Type B pancreatic cell (in vitro differentiated cells): ENCODE data around the gene TIMM17B. TPM values are rescaled to one million over a fixed set of nuclear protein-coding genes. Genes with fewer than 3 reads are reported as not detected.

Experiments used
- DNase-seq: peaks from one replicate; pipeline ENCODE4 v3.0.0; 2021; ENCODE audit warnings: mixed read lengths; ENCODE audit not compliant: unreplicated experiment; ENCODE audit errors: extremely low spot score
- H3K27ac Mint-ChIP-seq: 2 replicates; pipeline ENCODE4 v1.8.0; 2021; ENCODE audit warnings: mild to moderate bottlenecking, mixed read lengths
- H3K27me3 Mint-ChIP-seq: 2 replicates; pipeline ENCODE4 v1.8.0; 2021; ENCODE audit warnings: mixed read lengths
- H3K36me3 Mint-ChIP-seq: 2 replicates; pipeline ENCODE4 v1.8.0; 2021; ENCODE audit warnings: mixed read lengths
- H3K4me1 Mint-ChIP-seq: one replicate; pipeline ENCODE4 v1.8.0; 2021; ENCODE audit warnings: mixed read lengths; ENCODE audit not compliant: unreplicated experiment
- H3K4me3 Mint-ChIP-seq: 2 replicates; pipeline ENCODE4 v1.8.0; 2021; ENCODE audit warnings: mild to moderate bottlenecking, mixed read lengths
- H3K9me3 Mint-ChIP-seq: 2 replicates; pipeline ENCODE4 v1.8.0; 2021; ENCODE audit warnings: mixed read lengths
- CTCF ChIP-seq: fragments of 200-600 bp; sonication (generic); conservative IDR thresholded peaks from 2 replicates; pipeline ENCODE4 v1.5.0; 2021; ENCODE audit warnings: antibody characterized with exemption, mild to moderate bottlenecking
- total RNA-seq: library from RNA; stranded (reverse); gene quantifications from 2 replicates; pipeline ENCODE4 v1.2.1, GENCODE V29; 2021; ENCODE audit warnings: low replicate concordance

TIMM17B gene
- total RNA-seq, 1 donor from 2014 or later = 77.4 TPM

GRCh38 chrX:48902776-48903175 lies 5.2 kb upstream of the TIMM17B start:
- no peaks in the 10 kb centered on the region for H3K27me3 Mint-ChIP-seq
- no peak for DNase-seq
- TF ChIP-seq CTCF = no peak
- H3K27ac Mint-ChIP-seq = no peak overlapping the region
- no peaks in the 10 kb centered on the region for H3K9me3 Mint-ChIP-seq
- H3K36me3 Mint-ChIP-seq = no peaks in the 10 kb centered on the region
- H3K4me3 Mint-ChIP-seq = no peak overlapping the region
- no peaks in the 10 kb centered on the region for H3K4me1 Mint-ChIP-seq

GRCh38 chrX:48902135-48902534 lies 4.6 kb upstream of the TIMM17B start:
- Mint-ChIP-seq H3K4me1 (no peaks in the 10 kb centered on the region), H3K4me3 (no peak overlapping the region), H3K9me3 (no peaks in the 10 kb centered on the region), H3K27ac (no peak overlapping the region), H3K27me3 (no peaks in the 10 kb centered on the region), H3K36me3 (no peaks in the 10 kb centered on the region)
- DNase-seq = no peak
- no peak for TF ChIP-seq CTCF

GRCh38 chrX:48901069-48901468 lies 3.5 kb upstream of the TIMM17B start:
- Mint-ChIP-seq H3K36me3 (no peaks in the 10 kb centered on the region), H3K4me1 (no peaks in the 10 kb centered on the region)

GRCh38 chrX:48899078-48899410 lies 1.5 kb upstream of the TIMM17B start:
- H3K27me3 Mint-ChIP-seq = no peaks in the 10 kb centered on the region

More at GRCh38 chrX:48901069-48901468, 3.5 kb upstream of the TIMM17B start:
- no peak for DNase-seq
- H3K27me3 Mint-ChIP-seq = no peaks in the 10 kb centered on the region
- H3K4me3 Mint-ChIP-seq = no peak overlapping the region
- H3K27ac Mint-ChIP-seq = no peak overlapping the region
- TF ChIP-seq CTCF = no peak
- H3K9me3 Mint-ChIP-seq = no peaks in the 10 kb centered on the region

GRCh38 chrX:48897157-48897624 lies 377 bp downstream of the TIMM17B start:
- peak overlapping the region; percentile 92 for H3K4me3 Mint-ChIP-seq

More at GRCh38 chrX:48899078-48899410, 1.5 kb upstream of the TIMM17B start:
- peaks cover 4% of the 10 kb centered on the region for H3K36me3 Mint-ChIP-seq
- H3K27ac Mint-ChIP-seq = no peak overlapping the region
- no peak for DNase-seq
- H3K4me3 Mint-ChIP-seq = no peak overlapping the region
- no peaks in the 10 kb centered on the region for H3K4me1 Mint-ChIP-seq
- no peak for TF ChIP-seq CTCF
- no peaks in the 10 kb centered on the region for H3K9me3 Mint-ChIP-seq

More at GRCh38 chrX:48897157-48897624, 377 bp downstream of the TIMM17B start:
- DNase-seq = peak; percentile 77
- H3K36me3 Mint-ChIP-seq = peaks cover 4% of the 10 kb centered on the region
- no peaks in the 10 kb centered on the region for H3K27me3 Mint-ChIP-seq
- no peaks in the 10 kb centered on the region for H3K9me3 Mint-ChIP-seq
- H3K27ac Mint-ChIP-seq = peak overlapping the region; percentile 95
- no peaks in the 10 kb centered on the region for H3K4me1 Mint-ChIP-seq
- no peak for TF ChIP-seq CTCF
